AG20443 (cell line): ENCODE results near the gene TNNT3.
"Not testable (repeated sequence)": the region's sequence is repeated elsewhere in the genome, so short reads cannot be mapped to it uniquely, and the experiment has no call there.

Source experiments
- DNase-seq: peaks from one replicate; pipeline ENCODE4 v3.0.0; 2012; ENCODE audit warnings: low spot score, mixed read lengths

The TNNT3 gene

GRCh38 chr11:1919391-1920127, at the start of gene TNNT3:
TSS of gene TNNT3 (plus strand) at chr11:1919703. CDS start at chr11:1922875, 3,172 bp downstream.
- peak; percentile 33 for DNase-seq

DNA sequence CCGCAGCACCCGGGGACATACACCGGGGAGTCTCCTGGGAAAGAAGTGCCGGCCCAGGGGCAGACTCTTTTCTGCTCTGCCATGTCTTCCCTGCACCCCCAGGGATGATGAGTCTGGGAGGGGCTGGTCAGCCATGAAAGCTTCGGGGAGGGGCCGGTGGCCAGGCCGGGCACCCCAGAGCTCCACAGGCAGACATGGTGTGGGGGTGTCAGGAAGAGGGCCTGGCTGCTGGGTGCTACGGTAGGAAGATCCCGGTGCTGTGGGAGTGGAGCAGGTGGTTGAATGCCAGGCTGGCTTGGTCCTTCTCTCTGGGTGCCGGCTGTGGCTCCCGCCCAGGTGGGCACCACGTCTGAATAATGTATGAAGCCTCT, 49.2 kb upstream of the TNNT3 start:
- no peak for DNase-seq

DNA sequence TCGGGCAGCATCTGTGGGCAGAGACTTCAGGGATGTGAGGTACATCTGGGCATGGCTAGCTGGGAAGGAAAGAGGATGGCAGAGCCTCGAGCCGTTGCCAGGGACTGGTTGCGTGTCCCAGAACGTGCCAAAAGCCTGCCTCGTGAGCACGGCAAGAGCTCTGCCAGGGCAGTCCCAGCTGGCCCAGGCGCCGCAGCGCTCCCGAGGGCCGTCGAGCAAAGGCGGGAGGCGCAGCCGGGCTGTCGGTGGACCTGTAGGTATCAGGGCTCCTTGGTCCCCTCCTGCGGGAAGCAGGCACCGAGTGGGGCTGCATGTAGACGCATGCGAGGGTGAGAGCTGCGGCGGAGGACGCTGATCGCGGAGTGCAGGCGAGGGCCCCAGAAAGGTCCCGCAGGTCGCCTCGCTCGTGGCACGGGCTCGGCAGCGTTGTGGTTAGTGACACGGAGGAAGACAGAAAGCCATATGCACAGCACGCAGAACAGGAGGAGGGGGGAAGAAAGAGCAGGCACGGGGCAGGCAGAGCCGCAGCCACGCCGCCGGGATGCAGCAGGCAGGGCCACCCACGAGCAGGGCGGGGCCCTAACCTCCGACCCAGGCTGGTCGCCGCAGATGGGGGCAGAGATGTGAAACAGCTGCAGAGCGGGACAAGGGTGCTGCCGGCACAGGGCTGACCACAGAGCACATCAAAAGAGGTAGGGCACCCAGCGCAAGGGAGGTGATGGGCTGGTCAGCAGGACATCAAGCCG, 48.6 kb upstream of the TNNT3 start:
- peak; percentile 55 for DNase-seq

DNA sequence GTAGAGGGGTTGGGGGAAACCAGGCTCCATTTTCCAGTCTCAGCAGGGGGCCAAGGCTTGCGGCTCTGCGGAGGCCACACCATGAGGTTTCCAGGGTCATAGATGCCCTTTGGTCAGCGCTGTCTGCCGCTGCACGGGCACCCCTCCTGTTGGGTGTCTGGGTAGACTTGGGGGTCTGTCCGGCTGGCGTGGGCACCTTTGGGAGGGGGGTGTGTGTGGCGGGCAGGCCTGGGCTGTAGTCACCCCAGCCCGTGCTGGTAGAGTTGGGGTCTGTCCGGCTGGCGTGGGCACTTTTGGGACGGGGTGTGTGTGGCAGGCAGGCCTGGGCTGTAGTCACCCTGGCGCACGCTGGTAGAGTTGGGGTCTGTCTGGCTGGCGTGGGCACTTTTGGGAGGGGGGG, 48.0 kb upstream of the TNNT3 start:
- no peak for DNase-seq

DNA sequence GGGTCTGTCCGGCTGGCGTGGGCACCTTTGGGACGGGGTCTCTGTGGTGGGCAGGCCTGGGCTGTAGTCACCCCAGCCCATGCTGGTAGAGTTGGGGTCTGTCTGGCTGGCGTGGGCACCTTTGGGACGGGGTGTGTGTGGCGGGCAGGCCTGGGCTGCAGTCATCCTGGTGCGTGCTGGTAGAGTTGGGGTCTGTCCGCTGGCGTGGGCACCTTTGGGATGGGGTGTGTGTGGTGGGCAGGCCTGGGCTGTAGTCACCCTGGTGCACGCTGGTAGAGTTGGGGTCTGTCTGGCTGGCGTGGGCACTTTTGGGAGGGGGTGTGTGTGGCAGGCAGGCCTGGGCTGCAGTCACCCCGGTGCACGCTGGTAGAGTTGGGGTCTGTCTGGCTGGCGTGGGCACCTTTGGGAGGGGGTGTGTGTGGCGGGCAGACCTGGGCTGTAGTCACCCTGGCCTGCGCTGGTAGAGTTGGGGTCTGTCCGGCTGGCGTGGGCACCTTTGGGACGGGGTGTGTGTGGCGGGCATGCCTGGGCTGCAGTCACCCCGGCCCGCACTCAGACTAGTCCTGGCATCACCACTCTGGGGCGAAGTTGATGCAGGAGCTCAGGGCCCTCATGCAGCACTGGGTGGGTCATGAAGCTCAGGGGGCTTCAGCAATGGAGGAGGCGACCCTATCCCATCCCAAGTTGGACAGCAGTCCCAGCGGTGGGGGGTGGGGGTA, 47.1 kb upstream of the TNNT3 start:
- DNase-seq: no peak

GRCh38 chr11:1873048-1873812, 46.3 kb upstream of the TNNT3 start:
- DNase-seq: no peak

- not testable (repeated sequence) for DNase-seq
Measured at GRCh38 chr11:1873813-1874150, 45.7 kb upstream of the TNNT3 start.

- DNase-seq: not testable (repeated sequence)
Measured at GRCh38 chr11:1874441-1875092, 44.9 kb upstream of the TNNT3 start.

GRCh38 chr11:1875093-1875850, 44.2 kb upstream of the TNNT3 start:
- DNase-seq: no peak

DNA sequence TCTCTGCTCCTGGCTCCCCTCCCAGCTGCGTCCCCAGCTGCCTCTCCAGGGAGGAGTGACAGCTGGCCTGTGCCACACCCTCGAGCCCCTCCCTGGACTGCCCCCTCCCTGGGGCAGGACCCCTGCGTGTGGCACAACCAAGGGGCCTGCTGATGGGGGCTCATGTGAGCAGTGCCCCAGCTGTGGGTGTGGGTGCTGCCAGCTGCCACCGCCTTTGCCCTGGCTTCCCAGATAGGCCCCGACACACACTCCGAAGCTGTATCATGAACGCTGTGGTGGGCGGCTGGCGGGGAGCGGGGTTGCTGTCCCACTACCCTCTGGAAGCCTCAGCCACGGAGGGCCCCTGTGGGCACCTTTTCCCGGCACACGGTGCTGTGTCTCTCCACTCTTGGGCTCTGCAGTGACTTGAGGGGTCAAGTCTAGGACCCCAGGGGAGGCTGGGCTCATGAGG, 43.6 kb upstream of the TNNT3 start:
- DNase-seq: not testable (repeated sequence)

GRCh38 chr11:1876361-1877063, 43.0 kb upstream of the TNNT3 start:
- peak; percentile 65 for DNase-seq

GRCh38 chr11:1877211-1878136, 42.0 kb upstream of the TNNT3 start:
- DNase-seq: peak; percentile 7

- peak; percentile 11 for DNase-seq
Measured at GRCh38 chr11:1878137-1879031, 41.1 kb upstream of the TNNT3 start.

GRCh38 chr11:1879342-1879940, 40.1 kb upstream of the TNNT3 start:
- DNase-seq: peak; percentile 5

DNA sequence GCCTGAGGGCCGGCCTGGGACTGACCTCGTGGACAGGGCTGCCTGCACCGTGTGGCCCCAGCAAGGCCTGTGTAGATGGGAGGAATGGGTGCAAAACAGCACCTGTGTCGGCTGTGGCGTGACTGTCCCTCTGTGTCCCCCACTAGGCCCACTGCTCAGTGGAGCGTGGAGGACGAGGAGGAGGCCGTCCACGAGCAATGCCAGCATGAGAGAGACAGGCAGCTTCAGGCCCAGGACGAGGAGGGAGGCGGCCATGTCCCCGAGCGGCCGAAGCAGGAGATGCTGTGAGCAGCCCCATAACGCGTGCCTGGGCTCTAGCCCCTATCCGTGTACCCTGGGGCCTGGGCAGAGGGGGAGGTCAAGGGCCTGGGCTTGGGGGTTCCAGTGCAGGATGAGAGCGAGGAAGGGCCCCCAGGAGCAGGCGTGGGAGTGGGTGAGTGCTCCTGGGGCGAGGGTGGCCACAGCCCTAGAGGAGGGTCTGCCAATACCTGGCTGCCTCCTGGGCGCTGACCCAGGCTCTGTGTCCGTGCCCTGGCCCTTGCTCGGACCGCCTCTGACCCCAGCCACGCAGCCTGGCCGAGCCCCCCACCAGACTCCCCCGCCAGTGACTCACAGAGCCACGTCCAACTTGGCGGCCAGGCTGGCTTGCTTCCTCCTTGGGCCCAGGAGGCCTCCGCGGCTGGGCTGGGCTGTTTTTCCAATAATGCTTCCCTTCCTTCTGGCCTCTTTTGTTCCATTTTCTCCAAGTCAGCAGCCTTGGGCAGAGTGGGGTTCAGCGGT, 39.4 kb upstream of the TNNT3 start:
- peak; percentile 61 for DNase-seq

DNA sequence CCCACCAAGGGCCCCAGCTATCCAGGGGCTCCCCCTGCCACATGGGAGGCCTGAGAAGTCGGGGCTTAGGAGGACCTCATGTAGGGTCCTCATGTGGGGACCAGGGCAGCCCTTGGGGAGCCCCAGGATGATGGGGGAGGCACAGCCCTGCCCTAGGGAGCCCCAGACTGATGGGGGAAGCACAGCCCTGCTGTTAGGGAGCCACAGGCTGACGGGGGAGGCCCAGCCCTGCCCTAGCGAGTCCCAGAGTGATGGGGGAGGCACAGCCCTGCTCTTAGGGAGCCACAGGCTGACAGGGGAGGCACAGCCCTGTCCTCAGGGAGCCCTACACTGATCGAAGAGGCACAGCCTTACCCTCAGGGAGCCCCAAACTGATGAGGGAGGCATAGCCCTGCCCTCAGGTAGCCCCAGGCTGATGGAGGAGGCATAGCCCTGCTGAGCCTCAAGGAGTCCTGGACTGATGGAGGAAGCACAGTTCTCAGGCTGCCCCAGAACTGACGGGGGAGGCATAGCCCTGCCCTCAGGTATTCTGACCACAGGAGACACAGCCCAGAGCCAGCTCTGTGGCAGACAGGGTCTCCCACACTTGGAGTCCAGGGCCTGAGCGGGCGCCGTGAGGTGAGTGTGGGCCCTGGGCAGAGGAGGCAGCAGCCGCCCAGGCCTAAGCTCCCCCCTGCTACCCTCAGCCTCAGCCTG, 38.6 kb upstream of the TNNT3 start:
- peak; percentile 11 for DNase-seq
